ENCODE measurements around the gene RAB7A. TPM values are rescaled to one million over a fixed set of nuclear protein-coding genes. Genes with fewer than 3 reads are reported as not detected.
"Not testable (repeated sequence)": the region's sequence is repeated elsewhere in the genome, so short reads cannot be mapped to it uniquely, and the experiment has no call there.

RAB7A gene
- total RNA-seq, 4 donors from 2014 or later: 45.0 to 121 (median 101) TPM

GRCh38 chr3:128767094-128767750, 41.2 kb downstream of the RAB7A start:
- Histone ChIP-seq H3K4me1 (peaks cover 3 to 32% (median 12%) of the 10 kb centered on the region in 4 donors), H3K27me3 (no peaks in the 10 kb centered on the region), H3K9me3 (no peaks in the 10 kb centered on the region), H3K27ac (no peak overlapping the region), H3K36me3 (no peaks in the 10 kb centered on the region), H3K4me3 (no peak overlapping the region)
- intact Hi-C loops (cut with DNase I; ENCODE audit: low total_unique reads): no loop called here
- in situ Hi-C loops (cut with MboI; ENCODE audit: low pct_ligation_motif_present in 1 of 4, low pct_unique_long_range_greater_than_20kb in 1 of 4, low sequenced_read_pairs in 3 of 4): no loop called here
- TF ChIP-seq POLR2A (IDR thresholded peaks at IDR 0.05): no peak
- 45 to 80% methylated on average over 3 to 6 of the region's 6 CpGs for WGBS, 2 donors (ENCODE audit: low coverage in 1 of 2)
- DNase-seq: no peak

- intact Hi-C loops (cut with DNase I; ENCODE audit: low total_unique reads): no loop called here
- WGBS, 2 donors (ENCODE audit: low coverage in 1 of 2): 62 to 71% methylated on average over 4 to 5 of the region's 5 CpGs
- Histone ChIP-seq H3K27ac (no peak overlapping the region), H3K36me3 (no peaks in the 10 kb centered on the region), H3K9me3 (no peaks in the 10 kb centered on the region), H3K4me3 (no peak overlapping the region), H3K27me3 (no peaks in the 10 kb centered on the region), H3K4me1 (peaks cover 3 to 32% (median 13%) of the 10 kb centered on the region in 4 donors)
- in situ Hi-C loops (cut with MboI; ENCODE audit: low pct_ligation_motif_present in 1 of 4, low pct_unique_long_range_greater_than_20kb in 1 of 4, low sequenced_read_pairs in 3 of 4): no loop called here
- TF ChIP-seq POLR2AphosphoS5 (IDR thresholded peaks at IDR 0.05) (no peak), CTCF (IDR thresholded peaks at IDR 0.05) (no peak), POLR2A (IDR thresholded peaks at IDR 0.05) (no peak), EP300 (IDR thresholded peaks at IDR 0.05; ENCODE audit: low read depth) (no peak)
- no peak for DNase-seq
These were observed 42.5 kb downstream of the RAB7A start for GRCh38 chr3:128768471-128768870.

GRCh38 chr3:128770387-128770786, 44.4 kb downstream of the RAB7A start:
- DNase-seq: no peak
- intact Hi-C loops (cut with DNase I; ENCODE audit: low total_unique reads): no loop called here
- WGBS, 2 donors (ENCODE audit: low coverage in 1 of 2): 92 to 95% methylated on average over 4 of the region's 4 CpGs
- TF ChIP-seq POLR2AphosphoS5 (IDR thresholded peaks at IDR 0.05) (no peak), CTCF (IDR thresholded peaks at IDR 0.05) (no peak), EP300 (IDR thresholded peaks at IDR 0.05; ENCODE audit: low read depth) (no peak), POLR2A (IDR thresholded peaks at IDR 0.05) (no peak)
- no peaks in the 10 kb centered on the region for H3K9me3 ChIP-seq
- no peaks in the 10 kb centered on the region for H3K36me3 ChIP-seq
- no peak overlapping the region for H3K27ac ChIP-seq
- H3K4me1 ChIP-seq: peaks cover 3 to 46% (median 13%) of the 10 kb centered on the region in 4 donors
- no peak overlapping the region for H3K4me3 ChIP-seq
- H3K27me3 ChIP-seq: no peaks in the 10 kb centered on the region
- in situ Hi-C loops (cut with MboI; ENCODE audit: low pct_ligation_motif_present in 1 of 4, low pct_unique_long_range_greater_than_20kb in 1 of 4, low sequenced_read_pairs in 3 of 4): no loop called here

- peaks cover 4 to 38% (median 7%) of the 10 kb centered on the region in 4 donors for H3K4me1 ChIP-seq
- H3K27ac ChIP-seq; intact Hi-C loops (cut with DNase I; ENCODE audit: low total_unique reads); DNase-seq; H3K4me3 ChIP-seq; H3K36me3 ChIP-seq; H3K27me3 ChIP-seq; H3K9me3 ChIP-seq; in situ Hi-C loops (cut with MboI; ENCODE audit: low pct_ligation_motif_present in 1 of 4, low pct_unique_long_range_greater_than_20kb in 1 of 4, low sequenced_read_pairs in 3 of 4): not testable (repeated sequence)
- 92% methylated on average over 2 of the region's 31 CpGs; no CpG with 5 or more reads in 1 of the 2 donors for WGBS, 2 donors (ENCODE audit: low coverage in 1 of 2)
These were observed 47.2 kb downstream of the RAB7A start for GRCh38 chr3:128773189-128773588.

- DNase-seq; H3K27ac ChIP-seq; intact Hi-C loops (cut with DNase I; ENCODE audit: low total_unique reads); H3K36me3 ChIP-seq; H3K9me3 ChIP-seq; H3K27me3 ChIP-seq; in situ Hi-C loops (cut with MboI; ENCODE audit: low pct_ligation_motif_present in 1 of 4, low pct_unique_long_range_greater_than_20kb in 1 of 4, low sequenced_read_pairs in 3 of 4); H3K4me3 ChIP-seq: not testable (repeated sequence)
- H3K4me1 ChIP-seq: peaks cover under 1 to 38% (median 9%) of the 10 kb centered on the region in 4 donors
- 86 to 100% methylated on average over 1 to 6 of the region's 6 CpGs for WGBS, 2 donors (ENCODE audit: low coverage in 1 of 2)
These were observed 47.6 kb downstream of the RAB7A start for GRCh38 chr3:128773592-128773991.
